ENCODE data around the gene ATF3.
"Not testable (repeated sequence)": the region's sequence is repeated elsewhere in the genome, so short reads cannot be mapped to it uniquely, and the experiment has no call there.

The ATF3 gene

DNA sequence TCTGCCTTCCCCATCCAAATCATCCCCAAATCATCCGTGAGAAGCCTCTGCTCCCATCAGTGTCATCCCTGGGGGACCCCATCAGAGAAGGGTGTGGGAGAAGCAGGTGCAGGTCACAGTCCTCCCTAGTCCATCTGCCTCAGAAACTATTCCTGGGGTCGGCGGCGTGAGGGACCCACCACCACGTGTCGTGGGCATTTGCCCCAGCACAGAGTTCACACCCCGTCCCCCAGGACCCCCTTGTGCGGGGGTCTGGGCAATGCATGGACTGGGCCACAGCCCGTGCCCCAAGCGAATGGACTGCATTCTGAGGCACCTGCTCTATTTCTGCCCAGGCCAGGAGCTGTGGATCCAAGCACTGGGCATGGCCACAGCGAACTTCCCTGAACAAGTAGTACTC, 38.4 kb downstream of the ATF3 start:
- FAIRE-seq, result no peak

DNA sequence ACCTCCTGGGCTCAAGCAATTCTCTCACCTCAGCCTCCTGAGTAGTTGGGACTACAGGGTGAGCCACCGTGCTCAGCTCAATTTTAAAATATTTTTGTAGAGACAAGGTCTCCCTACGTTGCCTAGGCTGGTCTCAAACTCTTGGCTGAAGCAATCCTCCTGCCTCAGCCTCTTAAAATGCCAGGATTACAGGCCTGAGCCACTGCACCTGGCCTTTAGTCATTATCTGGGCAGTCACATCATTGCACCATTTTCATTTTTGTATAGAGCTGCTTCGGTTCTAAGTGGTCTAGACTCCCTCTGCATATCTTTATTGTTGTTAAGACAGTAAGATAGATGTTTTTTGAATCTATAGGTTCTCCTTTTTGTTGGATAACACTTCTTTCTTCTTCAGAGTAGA, 39.9 kb downstream of the ATF3 start:
- DNase-seq (ENCODE audit: insufficient read length, low spot score) (no peak), FAIRE-seq (no peak)

More for the DNA sequence above, 38.4 kb downstream of the ATF3 start:
- DNase-seq (ENCODE audit: insufficient read length, low spot score), result no peak

DNA sequence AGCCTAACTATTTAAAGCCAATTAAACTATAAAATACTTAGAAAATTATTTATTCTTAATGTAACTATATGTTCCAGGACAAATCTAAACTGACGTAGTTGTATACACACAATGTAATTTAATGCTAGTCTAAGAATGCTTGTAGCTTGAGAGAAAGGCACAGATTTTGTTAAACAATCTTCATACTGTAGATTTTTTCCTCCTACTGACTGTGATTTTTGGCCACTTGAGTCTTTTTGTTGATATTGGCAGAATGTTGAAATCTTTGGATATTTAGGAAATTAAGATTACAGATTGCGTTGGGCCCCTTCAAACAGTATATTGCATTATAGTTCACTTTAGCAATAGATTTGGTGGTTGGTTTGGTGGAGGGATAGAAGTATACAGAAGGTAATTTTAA, 40.5 kb downstream of the ATF3 start:
- no peak for FAIRE-seq
- no peak for DNase-seq (ENCODE audit: insufficient read length, low spot score)

DNA sequence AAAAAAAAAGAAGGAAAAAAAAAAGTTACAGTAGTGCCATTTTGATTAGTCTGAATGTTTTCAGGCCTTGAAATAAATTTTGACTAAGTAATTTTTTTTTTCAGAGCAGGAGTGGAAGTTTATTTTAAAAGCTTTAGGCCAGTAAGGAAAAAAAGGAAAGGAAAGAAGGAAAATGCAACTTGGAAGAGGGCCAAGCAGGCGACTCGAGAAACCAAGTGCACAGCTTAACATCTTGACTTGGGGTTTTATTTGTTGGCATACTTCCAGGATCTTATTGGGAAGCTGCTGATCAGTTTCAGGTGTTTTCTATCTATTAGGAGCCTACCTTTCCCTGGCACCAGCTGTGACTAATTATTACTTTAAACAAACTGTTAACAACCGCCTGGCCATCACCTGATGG, 41.7 kb downstream of the ATF3 start:
- FAIRE-seq (no peak), DNase-seq (ENCODE audit: insufficient read length, low spot score) (no peak)

DNA sequence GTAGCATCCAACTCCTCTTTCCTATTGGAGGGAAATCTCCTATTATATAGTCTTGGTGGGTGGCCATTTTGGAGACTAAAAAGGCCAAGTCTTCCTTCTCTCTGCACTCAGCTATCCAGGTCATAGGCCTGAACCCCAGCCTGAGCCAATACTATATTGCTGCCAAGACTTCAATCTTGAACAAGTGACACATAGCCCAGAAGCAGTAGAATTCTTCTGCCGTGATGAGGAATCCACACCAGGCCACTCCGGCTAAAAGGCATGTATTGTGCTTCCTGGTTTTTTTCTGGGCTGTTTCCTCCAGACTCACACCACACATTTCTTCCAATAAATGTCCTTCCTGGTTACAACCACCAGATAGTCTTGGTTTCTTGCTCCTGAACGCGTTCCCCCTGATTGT, 43.0 kb downstream of the ATF3 start:
- FAIRE-seq (no peak), DNase-seq (ENCODE audit: insufficient read length, low spot score) (no peak)

DNA sequence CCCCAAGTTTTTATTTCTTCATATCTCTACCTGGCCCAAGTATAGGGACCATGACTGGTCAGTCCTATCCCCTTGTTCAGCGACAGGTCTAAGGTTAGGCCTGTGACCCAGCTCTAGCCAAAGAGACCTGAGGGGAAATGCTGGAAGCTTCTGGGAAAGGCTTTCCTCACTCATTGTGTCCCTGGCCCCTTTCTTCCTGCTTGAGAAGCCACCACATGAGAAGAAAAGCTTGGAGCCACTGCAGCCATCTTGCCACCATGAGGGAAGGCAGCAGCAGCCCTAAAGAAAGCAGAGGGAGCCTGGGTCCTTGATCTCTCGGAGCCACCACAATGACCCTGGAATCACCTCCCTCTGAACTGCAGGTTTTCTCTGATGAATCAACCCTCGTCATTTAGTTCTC, 43.4 kb downstream of the ATF3 start:
- no peak for DNase-seq (ENCODE audit: insufficient read length, low spot score)
- no peak for FAIRE-seq

DNA sequence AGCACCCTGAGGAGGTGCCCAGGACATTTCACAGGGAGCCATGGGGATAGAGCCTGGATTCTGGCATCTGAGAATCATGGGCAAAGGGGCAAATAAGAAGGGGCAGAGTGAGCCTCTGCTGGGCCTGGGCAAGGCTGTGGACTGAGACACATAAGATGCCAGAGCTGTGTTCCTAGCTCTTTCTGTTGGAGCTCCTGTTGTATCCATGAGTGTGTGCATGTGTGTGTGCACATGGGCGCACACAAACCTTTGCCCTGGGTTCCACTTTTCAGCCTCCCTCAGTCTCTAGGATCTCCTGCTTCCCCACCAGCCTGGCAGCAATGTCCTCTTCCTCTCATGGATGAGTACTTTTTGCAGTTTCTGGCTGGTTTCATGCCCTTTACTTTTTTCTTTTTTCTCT, 44.0 kb downstream of the ATF3 start:
- no peak for FAIRE-seq
- no peak for DNase-seq (ENCODE audit: insufficient read length, low spot score)

DNA sequence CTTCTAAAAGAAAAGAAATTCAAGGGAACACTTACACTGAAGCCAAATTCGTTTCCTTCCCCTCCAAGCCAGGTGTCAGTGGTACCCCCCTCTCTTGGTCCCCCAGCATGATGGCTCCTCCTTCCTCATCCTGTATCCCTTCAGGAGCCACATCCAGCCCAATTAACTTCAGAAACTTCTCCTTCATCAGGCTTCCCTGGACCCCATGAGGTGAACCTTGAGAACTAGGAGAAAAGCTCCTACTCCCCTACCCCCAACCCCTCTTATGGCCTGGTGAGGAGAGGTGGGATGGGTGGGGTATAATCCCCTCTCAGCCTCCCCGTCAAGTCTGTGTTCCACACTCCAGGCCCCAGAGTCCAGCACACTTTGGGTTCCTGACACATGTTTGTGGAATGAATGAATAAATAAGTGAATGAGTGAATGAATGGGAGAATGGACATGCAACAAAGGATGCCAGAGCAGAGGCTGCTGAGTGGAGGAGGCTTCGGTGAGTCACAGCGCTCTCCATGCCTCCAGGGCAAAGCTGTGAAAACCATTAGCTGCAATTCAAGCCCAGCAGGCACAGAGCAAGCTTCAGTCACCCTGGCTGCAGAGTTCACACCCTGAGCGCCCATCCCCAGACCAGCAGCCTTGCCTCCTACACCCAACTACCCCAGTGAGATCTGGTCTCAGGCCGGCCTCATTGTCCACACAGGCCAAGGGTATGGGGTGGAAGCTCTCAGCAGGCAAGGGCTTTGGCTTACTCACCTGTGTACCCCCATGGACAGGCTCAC, 47.3 kb downstream of the ATF3 start:
- FAIRE-seq, result peak; percentile 89
- peak; percentile 76 for DNase-seq (ENCODE audit: insufficient read length, low spot score)

DNA sequence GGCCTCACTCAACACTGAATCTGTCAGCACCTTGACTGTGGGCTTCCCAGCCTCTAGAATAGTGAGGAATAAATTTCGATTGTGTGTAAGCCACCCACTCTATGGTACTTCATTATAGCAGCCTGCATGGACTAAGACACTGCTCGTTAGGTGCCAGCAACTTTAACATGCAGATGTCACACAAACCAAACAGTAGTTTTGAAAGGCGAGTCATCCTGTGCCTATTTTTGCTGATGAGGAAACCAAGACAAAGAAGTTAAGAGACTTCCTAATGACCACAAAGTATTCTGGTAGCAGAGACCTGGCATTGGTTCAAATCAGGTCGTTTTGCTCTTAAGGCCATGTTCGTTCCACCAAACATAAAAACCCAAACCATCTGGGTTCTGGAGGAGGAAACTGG, 48.2 kb downstream of the ATF3 start:
- no peak for FAIRE-seq
- no peak for DNase-seq (ENCODE audit: insufficient read length, low spot score)

DNA sequence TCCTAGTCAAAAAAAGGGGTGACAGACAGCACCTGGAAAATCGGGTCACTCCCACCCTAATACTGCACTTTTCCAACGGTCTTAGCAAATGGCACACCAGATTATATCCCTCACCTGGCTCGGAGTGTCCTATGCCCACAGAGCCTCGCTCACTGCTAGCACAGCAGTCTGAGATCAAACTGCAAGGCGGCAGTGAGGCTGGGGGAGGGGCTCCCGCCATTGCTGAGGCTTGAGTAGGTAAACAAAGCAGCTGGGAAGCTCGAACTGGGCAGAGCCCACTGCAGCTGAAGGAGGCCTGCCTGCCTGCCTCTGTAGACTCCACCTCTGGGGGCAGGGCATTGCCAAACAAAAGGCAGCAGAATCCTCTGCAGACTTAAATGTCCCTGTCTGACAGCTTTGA, 49.7 kb downstream of the ATF3 start:
- DNase-seq (ENCODE audit: insufficient read length, low spot score); FAIRE-seq: not testable (repeated sequence)

DNA sequence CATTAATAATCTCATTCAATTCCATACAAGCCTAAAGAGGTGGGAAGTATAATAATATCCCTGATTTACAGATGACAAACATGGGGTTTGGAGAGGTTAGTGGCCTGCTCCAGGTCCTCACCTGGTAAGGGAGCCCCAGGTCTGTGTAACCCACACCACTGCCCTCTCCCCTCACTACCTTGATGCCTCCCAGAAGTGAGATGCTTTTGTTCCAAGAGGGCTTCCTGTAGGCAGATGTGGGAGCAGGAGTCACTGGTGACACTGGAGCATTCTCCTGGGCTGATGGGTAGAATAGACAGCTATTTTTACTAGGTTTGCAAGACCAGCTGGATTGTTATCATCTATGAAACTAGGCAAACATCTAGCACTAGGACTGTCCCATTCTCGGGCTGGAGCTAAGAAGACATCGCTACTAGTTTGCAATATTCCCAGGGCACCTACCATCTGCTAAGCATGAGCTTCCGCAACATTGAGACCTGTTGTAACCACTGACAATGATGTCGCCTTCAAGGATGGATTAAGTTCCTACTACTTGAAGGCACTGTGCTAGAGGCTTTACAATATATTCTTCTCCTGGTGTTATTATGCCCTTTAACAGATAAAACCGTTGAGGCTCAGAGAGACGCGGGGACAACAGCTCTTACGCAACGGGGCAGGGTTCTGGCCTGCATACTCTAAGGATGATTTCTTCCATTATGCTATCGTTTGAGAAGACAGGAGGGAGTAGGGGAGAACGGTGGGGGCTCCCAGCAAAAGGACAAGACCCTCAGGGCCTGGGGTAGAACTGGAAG, 56.0 kb downstream of the ATF3 start:
- DNase-seq (ENCODE audit: insufficient read length, low spot score) (no peak), FAIRE-seq (no peak)

DNA sequence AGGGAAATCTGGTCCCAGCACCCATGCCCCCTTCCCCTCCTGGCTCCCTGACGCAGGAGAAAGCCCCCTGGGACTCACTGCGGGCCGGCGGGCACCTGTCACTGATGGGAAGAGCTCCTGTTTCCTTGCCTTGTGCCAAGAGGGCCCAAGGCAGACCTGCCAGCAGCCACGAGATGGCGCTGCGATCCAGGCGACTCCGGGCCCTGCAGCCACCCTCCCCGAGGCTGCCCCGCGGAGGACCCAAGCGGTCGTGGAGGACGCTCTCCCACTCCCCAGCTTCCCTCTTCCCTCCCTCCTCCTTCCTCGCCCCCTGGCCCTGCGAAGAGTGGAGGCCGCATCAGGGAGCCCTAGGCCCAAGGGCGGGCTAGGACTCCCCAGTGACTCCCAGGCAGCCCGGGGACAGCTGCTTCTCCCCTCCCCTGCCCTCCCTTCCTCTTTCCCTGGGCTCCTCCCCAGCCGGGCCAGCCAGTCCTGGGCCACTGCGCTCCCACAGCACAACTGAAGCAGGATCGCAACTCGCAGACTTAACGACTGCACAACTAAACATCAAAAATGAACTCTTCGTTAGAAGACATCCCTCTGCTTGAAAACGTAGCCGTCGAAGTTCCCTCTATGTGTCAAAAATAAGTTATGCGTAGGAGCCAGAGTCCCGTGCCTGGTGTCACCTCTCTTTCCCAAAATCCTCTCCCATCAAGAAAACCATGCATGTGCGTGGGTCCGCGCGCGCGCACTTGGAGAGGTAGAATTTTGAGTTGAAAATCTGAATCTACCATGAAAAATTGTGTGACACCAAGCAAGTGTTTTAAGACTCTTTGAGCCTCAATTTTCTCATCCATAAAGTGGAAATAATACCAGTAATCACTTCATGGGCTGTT, 56.9 kb downstream of the ATF3 start:
- DNase-seq (ENCODE audit: insufficient read length, low spot score) (peak; percentile 84), FAIRE-seq (no peak)

DNA sequence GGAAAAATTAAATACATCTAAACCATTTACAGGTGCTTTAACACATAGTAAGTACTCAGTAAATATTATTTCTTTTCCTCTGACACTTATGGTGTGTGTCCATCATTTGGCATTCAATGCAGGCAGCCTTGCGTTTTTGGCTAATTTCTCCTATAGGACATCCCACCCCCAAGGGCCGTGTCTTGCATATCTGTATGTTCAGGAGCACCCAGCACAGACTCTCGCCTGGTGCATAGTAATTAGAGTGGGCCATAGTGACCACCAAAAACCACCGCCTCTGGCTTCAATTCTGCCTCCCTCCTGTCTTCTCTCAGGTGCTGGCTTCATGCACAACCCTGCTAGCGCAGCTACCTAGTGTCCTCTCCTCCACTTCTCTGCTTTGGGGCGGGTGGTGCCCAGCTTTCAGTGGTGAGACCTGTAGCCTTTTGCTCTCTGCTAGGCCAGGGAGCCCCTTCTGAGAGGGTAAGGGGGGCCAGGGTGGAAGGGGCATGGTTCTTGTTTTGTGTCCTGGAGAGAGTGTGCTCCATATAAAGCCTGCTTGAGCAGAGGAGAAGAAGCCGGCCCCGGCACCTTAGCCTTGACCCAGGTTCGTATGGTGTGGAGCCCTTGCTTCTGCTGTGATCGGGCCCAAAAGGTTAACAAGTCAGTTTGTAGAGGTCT, 57.7 kb downstream of the ATF3 start:
- no peak for DNase-seq (ENCODE audit: insufficient read length, low spot score)
- no peak for FAIRE-seq

DNA sequence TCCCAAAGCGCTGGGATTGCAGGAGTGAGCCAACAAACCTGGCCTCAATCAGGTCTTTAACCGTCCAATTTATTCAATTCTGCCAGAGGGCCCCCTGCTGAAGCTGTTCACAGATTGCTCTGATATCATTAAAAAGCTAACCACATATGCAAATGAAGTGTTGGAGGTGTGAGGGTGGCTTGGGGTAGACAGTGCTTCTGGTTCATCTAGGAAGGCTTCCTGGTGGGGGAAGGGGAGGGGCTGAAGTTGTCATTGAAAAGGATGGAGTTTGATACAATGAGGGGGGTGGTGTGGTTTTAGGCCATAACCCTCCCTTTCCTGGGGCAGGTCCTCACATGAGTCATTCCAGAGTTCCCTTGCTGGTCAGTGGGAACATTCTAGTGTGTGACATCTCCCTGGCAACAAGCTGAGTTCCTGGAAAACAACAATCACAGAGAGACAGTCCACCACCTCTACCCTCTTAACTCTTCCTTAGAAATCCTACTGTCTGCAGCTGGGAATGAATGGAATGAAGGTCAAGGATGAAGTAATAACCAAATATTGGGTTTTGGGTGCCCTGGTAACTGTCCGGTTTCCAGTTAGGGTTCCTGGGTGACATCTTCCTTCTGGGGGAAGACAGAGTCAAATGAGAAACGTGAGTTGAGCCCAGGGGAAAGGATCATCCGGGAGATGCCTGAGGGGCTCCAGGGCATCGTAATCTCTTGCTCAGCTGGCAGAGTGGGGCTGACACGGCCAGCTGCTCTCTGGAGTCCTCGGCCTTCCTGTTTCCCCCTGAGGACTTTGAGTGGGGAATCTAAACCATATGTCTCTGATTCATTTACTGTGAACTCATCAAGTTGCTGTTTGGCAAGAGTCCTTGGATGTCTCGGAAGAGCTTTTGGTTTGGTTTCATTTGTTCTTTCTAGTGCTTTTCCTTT, 58.9 kb downstream of the ATF3 start:
- peak; percentile 91 for DNase-seq (ENCODE audit: insufficient read length, low spot score)
- peak; percentile 16 for FAIRE-seq

DNA sequence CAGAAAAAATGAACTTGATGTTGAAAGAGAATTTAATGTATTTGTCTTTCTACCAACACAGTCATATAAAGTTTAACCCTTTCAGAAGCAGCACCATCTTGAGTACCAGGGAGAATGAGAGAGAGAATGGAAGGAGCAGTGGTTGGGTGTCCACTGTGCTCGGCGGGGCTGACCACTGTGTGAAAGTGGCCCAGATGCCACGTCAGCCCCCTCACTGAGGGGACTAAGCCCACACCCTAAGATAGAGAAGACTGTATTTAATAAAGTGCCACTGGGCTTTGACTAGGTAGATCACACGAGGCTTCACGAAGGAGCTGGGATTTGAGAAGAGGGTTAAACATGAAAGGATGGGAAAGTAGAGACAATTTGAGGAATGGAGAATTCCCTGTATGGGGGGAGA, 59.9 kb downstream of the ATF3 start:
- FAIRE-seq (no peak), DNase-seq (ENCODE audit: insufficient read length, low spot score) (no peak)

DNA sequence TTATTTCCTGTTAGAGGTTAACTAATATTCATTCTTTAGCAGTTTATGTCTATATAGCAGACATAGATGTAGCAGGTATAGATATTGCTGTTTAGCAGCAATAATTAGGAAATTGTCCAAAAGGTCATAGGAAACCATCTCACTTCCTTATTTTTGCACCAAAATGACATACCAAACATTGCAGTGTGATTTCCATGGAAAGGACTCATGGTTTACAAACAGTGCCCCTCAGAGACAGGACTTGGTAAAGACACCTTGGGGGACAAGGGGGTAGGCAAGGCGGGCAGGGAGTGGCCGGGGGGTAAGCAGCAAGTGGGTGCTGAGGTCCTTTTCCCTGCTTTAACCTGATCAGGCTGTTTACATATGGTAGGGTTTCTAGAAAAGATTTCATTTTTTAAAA, 60.5 kb downstream of the ATF3 start:
- peak; percentile 30 for DNase-seq (ENCODE audit: insufficient read length, low spot score)
- FAIRE-seq, result no peak

DNA sequence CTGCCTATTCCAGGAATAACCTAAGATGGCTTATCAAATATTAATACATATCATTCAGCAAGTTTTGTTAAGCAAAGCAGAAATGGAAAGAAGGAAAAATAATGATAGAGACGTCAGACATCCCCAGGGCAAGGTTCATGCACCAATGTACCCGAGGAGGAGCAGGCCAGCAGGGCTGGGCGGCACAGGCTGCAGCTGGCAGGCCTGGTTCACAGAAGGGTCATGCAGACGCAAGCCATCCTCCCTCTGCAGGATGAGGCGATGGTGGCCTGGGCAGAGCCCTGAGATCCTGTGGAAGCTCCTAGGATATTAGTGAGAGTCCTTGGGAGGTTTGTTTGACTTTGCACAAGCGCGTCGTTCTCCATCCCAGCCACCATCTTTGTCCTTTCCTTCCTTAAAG, 61.0 kb downstream of the ATF3 start:
- no peak for FAIRE-seq
- DNase-seq (ENCODE audit: insufficient read length, low spot score), result no peak

DNA sequence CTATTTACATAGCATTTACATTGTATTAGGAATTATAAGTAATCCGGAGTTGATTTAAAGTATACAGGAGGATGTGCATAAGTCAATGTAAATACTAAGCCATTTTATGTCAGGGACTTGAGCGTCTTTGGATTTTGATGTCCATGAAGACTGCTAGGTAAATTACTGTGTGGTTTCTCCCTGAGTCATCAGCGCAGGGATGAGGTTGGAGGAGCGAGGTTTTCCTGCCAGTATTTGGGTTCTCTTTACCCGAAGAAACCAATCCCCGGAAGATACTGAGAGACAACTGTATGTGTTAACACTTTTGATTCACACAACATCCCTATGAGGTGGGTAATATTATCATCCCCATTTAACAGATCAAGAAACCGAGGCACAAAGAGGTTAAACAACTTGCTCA, 61.7 kb downstream of the ATF3 start:
- no peak for FAIRE-seq
- DNase-seq (ENCODE audit: insufficient read length, low spot score), result no peak

All from HTR-8/SVneo (cell line).